ENCODE measurements around the gene GUCY1B1.

The GUCY1B1 gene

DNA sequence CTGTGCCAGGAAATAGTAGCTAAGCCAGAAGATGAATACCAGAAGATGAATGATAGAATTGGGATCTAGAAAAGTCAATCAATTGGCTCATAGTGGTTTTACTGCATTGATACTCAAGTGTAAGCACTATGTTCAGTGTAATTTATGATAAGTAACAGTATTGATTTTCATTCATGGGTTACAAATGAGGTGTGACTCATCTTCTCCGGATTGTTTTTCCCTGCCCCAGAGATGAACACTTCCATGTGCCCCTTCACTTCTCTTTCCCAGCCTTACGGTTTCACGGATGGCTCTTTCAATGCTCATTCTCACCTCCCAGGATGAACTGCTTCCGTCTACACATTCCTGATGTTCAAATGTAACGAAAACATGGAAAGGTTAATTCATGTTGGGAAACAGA, 9.8 kb upstream of the GUCY1B1 start:
- Mint-ChIP-seq H3K4me1 (no peaks in the 10 kb centered on the region), H3K27me3 (peaks cover 6% of the 10 kb centered on the region), H3K36me3 (no peaks in the 10 kb centered on the region), H3K4me3 (no peak overlapping the region), H3K9me3 (no peaks in the 10 kb centered on the region), H3K27ac (no peak overlapping the region)

DNA sequence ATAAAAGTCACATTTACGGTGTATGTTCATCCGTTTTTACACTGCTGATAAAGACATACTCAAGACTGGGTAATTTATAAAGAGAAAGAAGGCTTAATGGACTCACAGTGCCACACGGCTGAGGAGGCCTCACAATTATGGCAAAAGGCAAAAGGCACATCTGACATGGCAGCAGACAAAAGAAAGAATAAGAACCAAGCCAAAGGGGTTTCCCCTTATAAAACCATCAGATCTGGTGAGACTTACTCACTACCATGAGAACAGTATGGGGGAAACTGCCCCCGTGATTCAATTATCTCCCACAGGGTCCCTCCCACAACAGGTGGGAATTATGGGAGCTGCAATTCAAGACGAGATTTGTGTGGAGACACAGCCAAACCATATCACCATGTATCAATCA, 7.3 kb upstream of the GUCY1B1 start:
- H3K27me3 Mint-ChIP-seq, result peaks cover 12% of the 10 kb centered on the region
- H3K9me3 Mint-ChIP-seq, result no peaks in the 10 kb centered on the region
- no peak overlapping the region for H3K4me3 Mint-ChIP-seq
- H3K27ac Mint-ChIP-seq, result no peak overlapping the region
- H3K36me3 Mint-ChIP-seq, result no peaks in the 10 kb centered on the region
- no peaks in the 10 kb centered on the region for H3K4me1 Mint-ChIP-seq

DNA sequence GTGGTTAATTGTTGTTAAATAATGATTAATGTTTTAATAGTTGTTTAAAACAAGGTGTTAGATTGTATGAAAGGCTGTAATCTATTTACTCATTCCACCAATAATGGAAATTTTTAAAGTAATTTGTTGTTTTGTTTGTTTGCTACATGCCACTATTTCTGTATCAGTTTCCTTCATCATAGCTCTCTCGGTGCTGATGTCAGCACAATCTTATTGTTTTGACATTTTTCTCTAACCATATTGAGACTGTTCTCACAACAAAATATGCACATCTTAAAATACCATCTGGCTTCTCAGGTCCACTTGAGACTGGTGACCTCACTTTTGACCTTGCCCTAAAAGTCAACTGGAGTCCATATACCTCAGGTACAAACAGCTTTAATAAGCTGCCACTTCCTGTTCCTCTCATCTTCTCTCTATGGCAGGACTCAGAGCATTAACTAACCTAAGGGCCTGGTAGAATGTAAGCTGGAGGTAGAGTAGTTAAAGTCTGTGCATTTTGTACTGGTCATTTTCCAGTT, 1.0 kb upstream of the GUCY1B1 start:
- Mint-ChIP-seq H3K9me3 (peaks cover 5% of the 10 kb centered on the region), H3K36me3 (no peaks in the 10 kb centered on the region), H3K27ac (no peak overlapping the region), H3K4me3 (no peak overlapping the region), H3K4me1 (peaks cover 9% of the 10 kb centered on the region), H3K27me3 (peaks cover 32% of the 10 kb centered on the region)

DNA sequence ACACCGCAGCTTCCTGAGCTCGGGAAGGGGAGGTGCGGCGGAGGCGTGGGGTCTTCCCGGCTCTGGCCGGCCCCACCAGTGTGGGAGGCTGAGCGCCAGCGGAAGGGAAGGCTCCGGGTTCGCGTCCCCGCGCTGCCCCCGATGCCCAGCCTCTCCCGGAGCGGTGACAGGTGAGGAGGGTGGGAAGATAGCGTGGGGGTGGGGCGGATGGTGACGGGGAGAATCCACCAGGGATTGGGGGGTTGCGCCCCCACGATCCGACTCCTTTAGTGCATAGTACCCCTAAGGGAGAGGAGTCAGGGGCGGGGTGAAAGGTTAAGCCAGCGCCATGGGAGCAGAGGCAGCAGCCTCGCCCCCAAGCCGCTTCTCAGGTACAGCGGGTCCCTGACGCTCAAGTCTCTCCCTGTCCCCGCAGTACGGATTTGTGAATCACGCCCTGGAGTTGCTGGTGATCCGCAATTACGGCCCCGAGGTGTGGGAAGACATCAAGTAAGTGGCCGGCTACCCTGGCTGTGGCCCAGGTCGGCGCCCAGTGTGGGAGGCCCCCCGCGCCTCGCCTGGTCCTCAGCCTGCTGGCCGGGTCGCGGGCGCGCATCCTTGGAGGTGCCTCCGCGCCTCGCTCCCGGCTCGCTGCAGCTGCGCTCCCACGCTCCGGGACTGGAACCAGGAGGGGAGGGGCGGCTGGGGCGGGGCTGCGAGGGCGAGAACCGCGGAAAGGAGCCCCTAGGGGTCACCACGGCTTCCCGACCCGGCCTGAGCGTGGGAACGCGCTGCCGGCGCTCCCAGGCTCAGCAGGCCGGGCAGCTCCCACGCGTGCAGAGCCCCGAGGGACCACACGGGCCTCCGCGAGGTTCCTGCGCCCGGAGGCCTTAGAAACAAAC, 791 bp downstream of the GUCY1B1 start:
- peaks cover 5% of the 10 kb centered on the region for H3K9me3 Mint-ChIP-seq
- H3K36me3 Mint-ChIP-seq, result no peaks in the 10 kb centered on the region
- H3K4me3 Mint-ChIP-seq, result peak overlapping the region; percentile 59
- peaks cover 27% of the 10 kb centered on the region for H3K27me3 Mint-ChIP-seq
- H3K27ac Mint-ChIP-seq, result no peak overlapping the region
- H3K4me1 Mint-ChIP-seq, result peaks cover 9% of the 10 kb centered on the region

DNA sequence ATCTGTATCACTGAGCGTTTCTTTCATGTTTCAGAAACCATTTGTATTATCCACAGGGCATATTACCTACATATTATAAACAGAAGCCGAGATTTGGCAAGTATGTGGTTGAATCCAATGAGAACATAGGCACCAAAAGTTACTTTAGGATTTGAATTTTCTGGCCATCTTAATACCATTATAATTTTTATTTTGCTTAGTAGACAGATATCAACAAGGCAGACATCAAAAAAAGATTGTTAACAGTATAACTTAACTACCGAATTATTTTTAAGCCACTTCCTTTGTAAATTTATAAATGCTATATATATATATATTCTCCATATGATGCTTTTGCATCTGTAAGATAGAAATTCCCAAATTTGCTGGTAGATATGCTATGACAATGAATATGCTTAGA, 2.2 kb downstream of the GUCY1B1 start:
- Mint-ChIP-seq H3K9me3 (peaks cover 5% of the 10 kb centered on the region), H3K36me3 (no peaks in the 10 kb centered on the region), H3K4me3 (no peak overlapping the region), H3K4me1 (peaks cover 9% of the 10 kb centered on the region), H3K27ac (no peak overlapping the region), H3K27me3 (peaks cover 24% of the 10 kb centered on the region)

DNA sequence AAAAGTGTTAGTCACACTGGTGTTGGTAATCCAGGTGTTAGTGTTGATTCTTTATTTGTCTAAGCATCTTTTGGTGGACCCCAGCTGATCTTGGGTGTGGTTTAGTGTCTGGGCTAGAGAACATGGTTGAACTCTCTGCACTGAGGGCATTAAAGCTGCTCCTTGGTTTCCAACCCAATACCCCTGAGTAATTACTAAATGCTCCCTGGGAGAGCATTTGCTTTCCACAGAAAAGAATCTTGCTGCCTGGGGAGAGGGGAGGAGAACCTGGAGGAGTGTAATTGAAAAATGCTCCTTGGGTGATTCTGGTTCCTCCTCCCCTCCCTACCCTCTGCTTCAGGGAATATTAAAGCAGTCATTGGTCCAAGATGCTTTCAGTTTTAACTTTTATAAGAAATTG, 3.1 kb downstream of the GUCY1B1 start:
- H3K36me3 Mint-ChIP-seq, result no peaks in the 10 kb centered on the region
- H3K27me3 Mint-ChIP-seq, result peaks cover 22% of the 10 kb centered on the region
- peaks cover 5% of the 10 kb centered on the region for H3K9me3 Mint-ChIP-seq
- peaks cover 9% of the 10 kb centered on the region for H3K4me1 Mint-ChIP-seq
- no peak overlapping the region for H3K4me3 Mint-ChIP-seq
- no peak overlapping the region for H3K27ac Mint-ChIP-seq

DNA sequence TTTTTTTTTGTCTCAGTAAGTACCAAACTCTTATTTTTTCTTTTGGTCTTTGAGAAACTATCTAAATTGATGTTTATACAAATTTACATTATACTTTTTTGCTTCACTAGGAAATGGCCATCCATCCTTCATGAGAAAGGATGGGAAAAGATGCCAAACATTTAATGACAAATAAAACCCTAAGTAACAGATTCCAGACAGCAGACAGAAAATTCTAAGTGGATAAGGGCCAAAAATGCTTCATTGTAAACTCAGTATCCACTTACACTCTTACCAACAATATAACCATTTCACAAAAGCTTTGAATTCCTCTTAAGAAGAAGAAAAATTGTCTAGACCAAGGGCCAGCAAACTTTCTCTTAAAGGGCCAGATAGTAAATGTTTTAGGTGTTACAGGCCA, 3.5 kb downstream of the GUCY1B1 start:
- Mint-ChIP-seq H3K27ac (no peak overlapping the region), H3K4me3 (no peak overlapping the region), H3K36me3 (no peaks in the 10 kb centered on the region), H3K9me3 (peaks cover 5% of the 10 kb centered on the region), H3K4me1 (peaks cover 9% of the 10 kb centered on the region), H3K27me3 (peaks cover 21% of the 10 kb centered on the region)

DNA sequence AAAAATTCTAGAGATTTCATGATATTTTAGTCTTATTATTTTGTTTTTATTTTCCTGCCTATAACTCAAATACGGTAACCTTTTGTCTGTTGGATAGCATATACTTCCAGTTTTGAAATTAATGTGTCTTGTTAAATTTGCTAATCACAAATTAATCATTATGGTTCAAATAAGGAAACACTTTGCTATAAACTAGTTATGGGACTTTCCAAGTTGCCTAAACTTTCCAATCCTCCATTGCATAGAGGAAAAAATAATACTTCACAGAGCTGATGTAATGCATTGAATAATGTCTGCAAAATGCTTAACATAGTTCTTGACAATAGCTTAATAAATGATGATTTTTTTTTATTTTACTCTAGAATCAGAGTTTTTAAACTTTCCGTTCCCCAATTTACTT, 4.7 kb downstream of the GUCY1B1 start:
- Mint-ChIP-seq H3K4me1 (peaks cover 7% of the 10 kb centered on the region), H3K27me3 (peaks cover 10% of the 10 kb centered on the region), H3K4me3 (no peak overlapping the region), H3K36me3 (no peaks in the 10 kb centered on the region), H3K9me3 (no peaks in the 10 kb centered on the region), H3K27ac (no peak overlapping the region)

DNA sequence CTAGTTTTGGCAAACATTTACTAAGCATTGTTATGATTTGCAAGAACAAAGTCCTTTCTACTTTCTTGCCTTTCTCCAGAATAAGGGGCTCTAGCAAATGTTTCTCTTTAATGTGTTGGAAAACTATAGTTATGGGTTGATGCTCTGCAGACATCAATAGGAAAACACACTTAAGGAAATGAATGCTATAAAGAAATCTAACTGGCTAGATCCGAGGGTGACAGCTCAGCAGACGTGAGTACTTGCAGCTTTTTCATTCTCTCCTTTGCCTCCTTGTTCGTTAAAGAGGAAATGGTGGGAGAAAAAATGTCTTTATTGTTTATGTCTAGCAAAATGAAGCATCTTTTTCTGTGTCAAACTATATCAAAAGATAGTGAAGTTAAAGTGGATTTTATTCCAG, 6.3 kb downstream of the GUCY1B1 start:
- Mint-ChIP-seq H3K27ac (no peak overlapping the region), H3K4me1 (peaks cover 4% of the 10 kb centered on the region), H3K4me3 (no peak overlapping the region), H3K9me3 (no peaks in the 10 kb centered on the region), H3K36me3 (no peaks in the 10 kb centered on the region), H3K27me3 (peaks cover 9% of the 10 kb centered on the region)

DNA sequence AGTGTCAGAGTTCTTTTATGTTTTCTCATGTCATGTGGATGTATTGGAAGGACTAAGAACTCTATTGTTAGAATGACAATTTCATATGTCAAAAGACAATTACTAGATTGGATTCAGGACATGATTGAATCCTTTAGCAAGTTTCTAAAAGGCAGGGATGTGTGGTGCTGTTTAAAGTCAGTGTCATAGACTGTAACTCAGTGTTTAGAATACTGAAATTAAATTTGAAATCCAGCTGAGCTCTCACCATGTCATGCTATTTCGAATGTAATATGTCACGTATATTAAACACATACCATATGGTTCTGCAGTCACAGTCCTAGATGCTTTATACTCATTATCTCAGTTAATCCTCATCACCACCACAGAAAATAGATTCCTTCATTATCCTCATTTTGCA, 7.8 kb downstream of the GUCY1B1 start:
- Mint-ChIP-seq H3K9me3 (no peaks in the 10 kb centered on the region), H3K4me3 (no peak overlapping the region), H3K27ac (no peak overlapping the region), H3K36me3 (no peaks in the 10 kb centered on the region), H3K4me1 (no peaks in the 10 kb centered on the region), H3K27me3 (peaks cover 1% of the 10 kb centered on the region)

DNA sequence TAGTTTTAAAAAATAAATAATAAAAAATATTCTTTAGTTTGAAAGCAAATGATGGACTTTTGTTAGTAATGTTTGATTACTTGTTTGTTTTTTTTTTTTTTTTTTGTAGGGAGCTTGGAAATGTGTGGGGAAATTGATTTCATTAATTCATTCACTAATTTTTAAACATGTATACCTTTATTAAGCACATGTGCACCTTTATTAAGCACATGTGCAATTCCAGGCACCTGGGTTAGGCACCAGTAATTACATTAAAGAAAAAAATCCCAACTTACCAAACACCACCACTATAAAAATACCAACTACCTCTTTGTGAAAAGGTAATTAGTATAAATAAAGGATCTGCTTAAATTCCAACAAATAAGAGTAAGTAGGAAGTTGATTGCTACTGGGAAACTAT, 9.5 kb downstream of the GUCY1B1 start:
- no peaks in the 10 kb centered on the region for H3K4me1 Mint-ChIP-seq
- no peak overlapping the region for H3K4me3 Mint-ChIP-seq
- H3K9me3 Mint-ChIP-seq, result no peaks in the 10 kb centered on the region
- no peak overlapping the region for H3K27ac Mint-ChIP-seq
- H3K36me3 Mint-ChIP-seq, result no peaks in the 10 kb centered on the region
- peaks cover 1% of the 10 kb centered on the region for H3K27me3 Mint-ChIP-seq

DNA sequence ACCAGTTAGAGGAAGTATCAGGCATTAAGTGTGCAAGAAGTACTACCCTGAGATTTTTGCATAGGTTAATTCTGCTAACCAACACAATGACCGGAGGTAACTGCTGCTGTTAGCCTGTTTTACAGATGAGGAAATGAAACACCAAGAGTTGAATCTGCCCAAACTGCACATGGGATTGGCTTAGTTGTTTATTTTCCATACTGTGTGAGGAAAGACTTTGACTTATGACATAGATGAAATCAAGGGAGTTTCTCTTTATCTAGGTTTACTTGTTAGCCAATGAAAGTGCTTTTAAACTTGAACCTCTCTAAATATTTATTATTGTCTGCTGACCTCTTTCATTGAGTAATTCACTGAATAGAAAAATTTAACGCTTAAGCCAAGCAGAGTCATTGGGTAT, 10.3 kb downstream of the GUCY1B1 start:
- Mint-ChIP-seq H3K9me3 (no peaks in the 10 kb centered on the region), H3K4me3 (no peak overlapping the region), H3K36me3 (no peaks in the 10 kb centered on the region), H3K27ac (no peak overlapping the region), H3K27me3 (peaks cover 1% of the 10 kb centered on the region), H3K4me1 (no peaks in the 10 kb centered on the region)

DNA sequence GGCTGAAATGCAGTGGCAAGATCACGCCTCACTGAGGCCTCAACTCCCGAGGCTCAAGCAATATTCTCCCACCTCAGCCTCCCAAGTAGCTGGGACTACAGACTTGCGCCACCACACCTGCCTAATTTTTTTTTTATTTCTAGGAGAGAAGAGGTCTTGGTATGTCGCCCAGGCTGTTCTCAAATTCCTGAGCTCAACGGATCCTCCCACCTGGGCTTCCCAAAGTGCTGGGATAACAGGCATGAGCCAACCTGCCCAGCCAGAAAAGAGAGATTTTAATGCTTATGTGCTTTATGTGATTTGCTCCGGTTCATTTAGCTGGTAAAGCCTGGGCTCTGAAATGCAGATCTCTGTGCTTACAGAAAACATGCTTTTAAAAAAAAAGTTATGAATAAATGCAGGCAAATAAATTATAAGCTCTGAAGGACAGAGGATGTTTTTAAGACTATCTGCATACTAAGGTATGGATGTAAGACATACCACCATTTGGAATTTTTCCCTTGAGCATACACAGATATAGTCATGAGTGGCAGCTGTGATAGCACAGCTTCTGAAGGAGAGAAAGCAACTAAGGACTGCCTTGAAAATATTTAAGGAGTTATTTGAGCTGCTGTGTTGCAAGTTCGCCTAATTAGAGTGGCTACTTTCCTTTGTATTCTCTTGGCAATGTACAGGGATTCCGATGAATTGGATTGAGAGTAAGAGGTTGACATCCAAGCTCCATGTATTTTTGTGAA, 13.8 kb downstream of the GUCY1B1 start:
- H3K4me1 Mint-ChIP-seq, result no peaks in the 10 kb centered on the region
- no peaks in the 10 kb centered on the region for H3K36me3 Mint-ChIP-seq
- H3K9me3 Mint-ChIP-seq, result no peaks in the 10 kb centered on the region
- H3K27me3 Mint-ChIP-seq, result no peaks in the 10 kb centered on the region
- no peak overlapping the region for H3K27ac Mint-ChIP-seq
- no peak overlapping the region for H3K4me3 Mint-ChIP-seq

DNA sequence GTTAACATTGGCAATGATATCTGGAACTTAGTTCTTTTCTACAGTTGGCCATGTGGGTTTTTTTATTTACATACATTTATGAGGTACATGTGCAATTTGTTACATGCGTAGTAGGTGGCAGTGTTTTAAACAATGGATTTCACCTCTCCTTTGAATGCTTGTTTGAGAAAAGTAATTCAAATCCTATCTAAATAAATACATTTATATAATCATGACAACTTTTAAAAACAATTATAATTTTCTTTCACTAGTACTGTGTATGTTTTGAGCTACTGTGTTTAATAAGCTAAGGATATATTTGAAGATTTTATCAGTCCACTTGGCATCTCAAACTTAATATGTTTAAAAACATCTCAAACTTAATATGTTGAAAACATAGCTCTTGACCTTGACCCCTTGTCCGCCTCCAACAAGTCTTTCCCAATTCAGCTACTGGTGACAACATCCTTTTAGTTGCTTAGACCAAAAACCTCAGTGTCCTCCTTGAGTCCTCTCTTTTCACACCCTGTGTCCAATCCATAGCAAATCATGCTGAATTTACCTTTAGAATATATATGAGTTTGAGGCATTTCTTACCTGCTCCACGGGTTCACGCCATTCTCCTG, 14.5 kb downstream of the GUCY1B1 start:
- no peaks in the 10 kb centered on the region for H3K9me3 Mint-ChIP-seq
- no peak overlapping the region for H3K4me3 Mint-ChIP-seq
- no peak overlapping the region for H3K27ac Mint-ChIP-seq
- H3K4me1 Mint-ChIP-seq, result no peaks in the 10 kb centered on the region
- no peaks in the 10 kb centered on the region for H3K27me3 Mint-ChIP-seq
- no peaks in the 10 kb centered on the region for H3K36me3 Mint-ChIP-seq

DNA sequence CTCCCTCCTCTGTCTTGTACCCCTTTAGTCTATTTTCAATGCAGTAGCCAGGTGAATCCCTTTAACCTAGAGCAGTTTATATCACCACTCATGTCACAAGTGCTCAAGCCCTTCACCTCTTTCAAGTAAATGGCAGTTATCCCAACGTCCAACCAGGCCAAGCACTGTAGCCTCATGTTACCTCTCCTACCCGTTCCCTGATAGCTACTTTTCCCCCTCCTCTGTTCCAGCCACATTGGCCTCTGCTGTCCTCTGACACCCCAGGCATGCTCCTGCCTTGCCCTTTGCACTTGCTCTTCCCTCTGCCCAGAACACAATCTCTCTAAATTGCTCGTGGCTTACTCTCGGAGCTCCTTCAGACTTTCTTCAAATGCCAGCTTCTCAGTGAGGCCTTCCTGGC, 15.2 kb downstream of the GUCY1B1 start:
- no peaks in the 10 kb centered on the region for H3K27me3 Mint-ChIP-seq
- H3K4me3 Mint-ChIP-seq, result no peak overlapping the region
- no peak overlapping the region for H3K27ac Mint-ChIP-seq
- no peaks in the 10 kb centered on the region for H3K36me3 Mint-ChIP-seq
- no peaks in the 10 kb centered on the region for H3K9me3 Mint-ChIP-seq
- H3K4me1 Mint-ChIP-seq, result no peaks in the 10 kb centered on the region

Data from activated naive CD4-positive, alpha-beta T cell treated with anti-CD3 and anti-CD28 coated beads, Interleukin-2, amount 50 U/mL, for 24 hours (primary cell).